SK-N-SH treated with all-trans-retinoic acid at 6 μM for 48 hours (cell line): ENCODE data around the gene ABHD3.
"Not testable (repeated sequence)": the region's sequence is repeated elsewhere in the genome, so short reads cannot be mapped to it uniquely, and the experiment has no call there.

Experiments used
- BACH2 ChIP-seq: fragments of 250-450 bp; sonication (Bioruptor Pico); IDR thresholded peaks from 2 replicates; pipeline ENCODE4 v1.9.0; 2021; ENCODE audit warnings: mild to moderate bottlenecking, borderline replicate concordance
- ESRRG ChIP-seq: fragments of 250-450 bp; sonication (Bioruptor Pico); IDR thresholded peaks from 2 replicates; pipeline ENCODE4 v1.6.1; 2021; ENCODE audit warnings: mild to moderate bottlenecking
- PPARA ChIP-seq: fragments of 250-450 bp; sonication (Bioruptor Pico); IDR thresholded peaks from 2 replicates; pipeline ENCODE4 v1.5.0; 2020; ENCODE audit warnings: mild to moderate bottlenecking, borderline replicate concordance
- SNAI2 ChIP-seq: fragments of 250-450 bp; sonication (Bioruptor Pico); IDR thresholded peaks from 2 replicates; pipeline ENCODE4 v1.5.0; 2020; ENCODE audit warnings: mild to moderate bottlenecking, moderate library complexity
- TCF4 ChIP-seq: fragments of 250-450 bp; sonication (Bioruptor Pico); IDR thresholded peaks from 2 replicates; pipeline ENCODE4 v1.8.0; 2021; ENCODE audit warnings: mild to moderate bottlenecking, moderate library complexity, borderline replicate concordance
- ZC3H10 ChIP-seq: fragments of 250-450 bp; sonication (Bioruptor Pico); IDR thresholded peaks from 2 replicates; pipeline ENCODE4 v1.5.1; 2021; ENCODE audit warnings: mild to moderate bottlenecking, moderate library complexity
- ZFP3 ChIP-seq: fragments of 250-450 bp; sonication (Bioruptor Pico); IDR thresholded peaks from 2 replicates; pipeline ENCODE4 v1.5.0; 2020; ENCODE audit warnings: mild to moderate bottlenecking, moderate library complexity
- TF ChIP-seq, protein P1 (sequence below): fragments of 250-450 bp; sonication (Bioruptor Pico); IDR thresholded peaks from 2 replicates; pipeline ENCODE4 v1.5.1; 2020; ENCODE audit warnings: low read depth, mild to moderate bottlenecking, moderate library complexity
- TF ChIP-seq, protein P2 (sequence below): fragments of 250-450 bp; sonication (Bioruptor Pico); IDR thresholded peaks from 2 replicates; pipeline ENCODE4 v1.8.0; 2021; ENCODE audit warnings: low read depth, mild to moderate bottlenecking, moderate library complexity, borderline replicate concordance

DNA sequence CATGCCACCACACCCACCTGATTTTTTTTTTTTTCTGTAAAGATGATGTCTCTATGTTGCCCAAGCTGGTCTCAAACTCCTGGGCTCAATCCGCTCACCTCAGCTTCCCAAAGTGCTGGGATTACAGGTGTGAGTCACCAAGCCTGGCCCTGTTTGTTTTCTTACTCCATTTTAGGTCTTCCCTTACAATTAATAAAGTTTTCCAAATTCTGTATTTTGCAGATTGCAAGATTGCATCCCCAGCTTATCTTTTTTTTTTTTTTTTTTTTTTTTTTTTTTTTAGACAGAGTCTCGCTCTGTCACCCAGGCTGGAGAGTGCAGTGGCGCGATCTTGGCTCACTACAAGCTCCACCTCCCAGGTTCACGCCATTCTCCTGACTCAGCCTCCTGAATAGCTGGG lies 64.2 kb downstream of the ABHD3 start:
- TF ChIP-seq, protein P1, sequence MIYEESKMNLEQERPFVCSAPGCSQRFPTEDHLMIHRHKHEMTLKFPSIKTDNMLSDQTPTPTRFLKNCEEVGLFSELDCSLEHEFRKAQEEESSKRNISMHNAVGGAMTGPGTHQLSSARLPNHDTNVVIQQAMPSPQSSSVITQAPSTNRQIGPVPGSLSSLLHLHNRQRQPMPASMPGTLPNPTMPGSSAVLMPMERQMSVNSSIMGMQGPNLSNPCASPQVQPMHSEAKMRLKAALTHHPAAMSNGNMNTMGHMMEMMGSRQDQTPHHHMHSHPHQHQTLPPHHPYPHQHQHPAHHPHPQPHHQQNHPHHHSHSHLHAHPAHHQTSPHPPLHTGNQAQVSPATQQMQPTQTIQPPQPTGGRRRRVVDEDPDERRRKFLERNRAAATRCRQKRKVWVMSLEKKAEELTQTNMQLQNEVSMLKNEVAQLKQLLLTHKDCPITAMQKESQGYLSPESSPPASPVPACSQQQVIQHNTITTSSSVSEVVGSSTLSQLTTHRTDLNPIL (CRISPR knock-in tag): not testable (repeated sequence)
- TF ChIP-seq, protein P2, sequence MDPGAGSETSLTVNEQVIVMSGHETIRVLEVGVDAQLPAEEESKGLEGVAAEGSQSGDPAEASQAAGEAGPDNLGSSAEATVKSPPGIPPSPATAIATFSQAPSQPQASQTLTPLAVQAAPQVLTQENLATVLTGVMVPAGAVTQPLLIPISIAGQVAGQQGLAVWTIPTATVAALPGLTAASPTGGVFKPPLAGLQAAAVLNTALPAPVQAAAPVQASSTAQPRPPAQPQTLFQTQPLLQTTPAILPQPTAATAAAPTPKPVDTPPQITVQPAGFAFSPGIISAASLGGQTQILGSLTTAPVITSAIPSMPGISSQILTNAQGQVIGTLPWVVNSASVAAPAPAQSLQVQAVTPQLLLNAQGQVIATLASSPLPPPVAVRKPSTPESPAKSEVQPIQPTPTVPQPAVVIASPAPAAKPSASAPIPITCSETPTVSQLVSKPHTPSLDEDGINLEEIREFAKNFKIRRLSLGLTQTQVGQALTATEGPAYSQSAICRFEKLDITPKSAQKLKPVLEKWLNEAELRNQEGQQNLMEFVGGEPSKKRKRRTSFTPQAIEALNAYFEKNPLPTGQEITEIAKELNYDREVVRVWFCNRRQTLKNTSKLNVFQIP (CRISPR knock-in tag): not testable (repeated sequence)
- not testable (repeated sequence) for TF ChIP-seq ESRRG (CRISPR knock-in tag); TCF4 (CRISPR knock-in tag); ZC3H10 (CRISPR knock-in tag); BACH2; PPARA (CRISPR knock-in tag); SNAI2 (CRISPR knock-in tag); ZFP3 (CRISPR knock-in tag)
